ENCODE results near the gene OR4A5.
"Not testable (repeated sequence)": the region's sequence is repeated elsewhere in the genome, so short reads cannot be mapped to it uniquely, and the experiment has no call there.

Gene OR4A5

GRCh38 chr11:54706532-54706931 lies at the start of gene OR4A5:
TSS of gene OR4A5 (plus strand) at chr11:54706832. CDS start at chr11:54706885, 53 bp downstream.
- not testable (repeated sequence) for DNase-seq

GRCh38 chr11:54720094-54720493 lies 13.5 kb downstream of the OR4A5 start:
- not testable (repeated sequence) for DNase-seq
